ENCODE measurements around the gene KIAA1328. TPM values are rescaled to one million over a fixed set of nuclear protein-coding genes. Genes with fewer than 3 reads are reported as not detected.

KIAA1328 gene
- total RNA-seq, 1 donor from 2014 or later = 9.5 TPM

GRCh38 chr18:36888778-36889177 is 59.9 kb downstream of the KIAA1328 start:
- Mint-ChIP-seq H3K9me3 (ENCODE audit: unreplicated experiment) (no peaks in the 10 kb centered on the region), H3K36me3 (ENCODE audit: unreplicated experiment) (no peaks in the 10 kb centered on the region), H3K4me1 (ENCODE audit: low read depth, unreplicated experiment) (no peaks in the 10 kb centered on the region), H3K27ac (ENCODE audit: unreplicated experiment) (no peak overlapping the region), H3K4me3 (ENCODE audit: unreplicated experiment) (no peak overlapping the region), H3K27me3 (ENCODE audit: unreplicated experiment) (no peaks in the 10 kb centered on the region)
- no peak for DNase-seq
- TF ChIP-seq CTCF (IDR thresholded peaks at IDR 0.05; ENCODE audit: partially characterized antibody, unreplicated experiment) = no peak

- no peak for DNase-seq
- Mint-ChIP-seq H3K36me3 (ENCODE audit: unreplicated experiment) (no peaks in the 10 kb centered on the region), H3K4me1 (ENCODE audit: low read depth, unreplicated experiment) (no peaks in the 10 kb centered on the region)
Measured at GRCh38 chr18:36889321-36889720, 60.4 kb downstream of the KIAA1328 start.

GRCh38 chr18:36889742-36890141 is 60.8 kb downstream of the KIAA1328 start:
- no peaks in the 10 kb centered on the region for H3K9me3 Mint-ChIP-seq (ENCODE audit: unreplicated experiment)
- H3K4me1 Mint-ChIP-seq (ENCODE audit: low read depth, unreplicated experiment) = no peaks in the 10 kb centered on the region
- H3K27ac Mint-ChIP-seq (ENCODE audit: unreplicated experiment) = no peak overlapping the region
- H3K27me3 Mint-ChIP-seq (ENCODE audit: unreplicated experiment) = no peaks in the 10 kb centered on the region
- no peak overlapping the region for H3K4me3 Mint-ChIP-seq (ENCODE audit: unreplicated experiment)
- DNase-seq = no peak
- H3K36me3 Mint-ChIP-seq (ENCODE audit: unreplicated experiment) = no peaks in the 10 kb centered on the region
- TF ChIP-seq CTCF (IDR thresholded peaks at IDR 0.05; ENCODE audit: partially characterized antibody, unreplicated experiment) = no peak

More at GRCh38 chr18:36889321-36889720, 60.4 kb downstream of the KIAA1328 start:
- Mint-ChIP-seq H3K9me3 (ENCODE audit: unreplicated experiment) (no peaks in the 10 kb centered on the region), H3K27ac (ENCODE audit: unreplicated experiment) (no peak overlapping the region), H3K4me3 (ENCODE audit: unreplicated experiment) (no peak overlapping the region), H3K27me3 (ENCODE audit: unreplicated experiment) (no peaks in the 10 kb centered on the region)
- TF ChIP-seq CTCF (IDR thresholded peaks at IDR 0.05; ENCODE audit: partially characterized antibody, unreplicated experiment) = no peak

- no peak for TF ChIP-seq CTCF (IDR thresholded peaks at IDR 0.05; ENCODE audit: partially characterized antibody, unreplicated experiment)
- Mint-ChIP-seq H3K4me3 (ENCODE audit: unreplicated experiment) (no peak overlapping the region), H3K27ac (ENCODE audit: unreplicated experiment) (no peak overlapping the region)
Measured at GRCh38 chr18:36890598-36890997, 61.7 kb downstream of the KIAA1328 start.

GRCh38 chr18:36893227-36893626 is 64.3 kb downstream of the KIAA1328 start:
- DNase-seq = no peak
- H3K4me3 Mint-ChIP-seq (ENCODE audit: unreplicated experiment) = no peak overlapping the region
- TF ChIP-seq CTCF (IDR thresholded peaks at IDR 0.05; ENCODE audit: partially characterized antibody, unreplicated experiment) = no peak
- no peaks in the 10 kb centered on the region for H3K4me1 Mint-ChIP-seq (ENCODE audit: low read depth, unreplicated experiment)
- H3K9me3 Mint-ChIP-seq (ENCODE audit: unreplicated experiment) = no peaks in the 10 kb centered on the region
- no peak overlapping the region for H3K27ac Mint-ChIP-seq (ENCODE audit: unreplicated experiment)
- H3K36me3 Mint-ChIP-seq (ENCODE audit: unreplicated experiment) = no peaks in the 10 kb centered on the region
- no peaks in the 10 kb centered on the region for H3K27me3 Mint-ChIP-seq (ENCODE audit: unreplicated experiment)

More at GRCh38 chr18:36890598-36890997, 61.7 kb downstream of the KIAA1328 start:
- no peaks in the 10 kb centered on the region for H3K9me3 Mint-ChIP-seq (ENCODE audit: unreplicated experiment)
- H3K27me3 Mint-ChIP-seq (ENCODE audit: unreplicated experiment) = no peaks in the 10 kb centered on the region
- no peak for DNase-seq
- no peaks in the 10 kb centered on the region for H3K36me3 Mint-ChIP-seq (ENCODE audit: unreplicated experiment)
- no peaks in the 10 kb centered on the region for H3K4me1 Mint-ChIP-seq (ENCODE audit: low read depth, unreplicated experiment)
